DND-41 (cell line): ENCODE measurements around the gene PLCB3.

Source experiments
- CTCF ChIP-seq: IDR thresholded peaks from 2 replicates; pipeline ENCODE4 v1.5.1; 2012; ENCODE audit warnings: borderline replicate concordance, low read length, moderate library complexity, mild to moderate bottlenecking; ENCODE audit not compliant: poor library complexity, severe bottlenecking; ENCODE audit errors: extremely low read depth
- EZH2 ChIP-seq: IDR thresholded peaks from 3 replicates; pipeline ENCODE4 v1.6.1; 2012; ENCODE audit warnings: borderline replicate concordance, low read depth, mild to moderate bottlenecking, moderate library complexity, low read length, inconsistent platforms; ENCODE audit not compliant: severe bottlenecking

DNA sequence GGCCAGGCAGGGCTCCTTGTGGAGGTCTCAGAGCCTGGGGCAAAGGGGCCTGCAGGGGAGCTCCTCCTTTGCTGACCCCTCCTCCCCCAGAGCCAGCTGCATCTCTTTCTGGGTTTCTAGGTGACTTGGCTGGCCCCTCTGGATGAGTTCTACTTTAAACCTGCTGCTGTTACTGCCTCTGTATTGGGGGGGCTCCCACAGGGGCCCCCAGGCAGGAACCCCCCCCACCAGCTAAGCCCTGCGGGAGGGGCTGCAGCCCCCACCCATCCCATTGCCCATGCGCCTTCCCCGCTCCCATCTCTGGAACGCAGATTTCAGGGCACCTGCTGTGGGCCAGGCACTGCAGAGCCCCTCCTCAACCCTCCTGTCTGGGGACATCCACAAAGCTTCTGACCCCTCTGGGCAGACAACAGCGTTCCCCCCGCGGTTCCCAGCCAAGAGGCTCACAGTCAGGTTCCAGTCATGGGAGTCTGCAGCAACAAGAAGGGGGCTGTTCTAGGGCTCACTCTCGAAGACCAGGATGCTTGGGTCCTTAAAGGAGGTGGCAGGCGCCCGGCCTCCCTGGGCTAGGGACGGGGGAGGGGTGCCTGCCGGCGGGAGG, 815 bp upstream of the PLCB3 start:
- TF ChIP-seq EZH2 (no peak), CTCF (no peak)
